ENCODE data around the gene CST5. TPM values are rescaled to one million over a fixed set of nuclear protein-coding genes. Genes with fewer than 3 reads are reported as not detected.
"Not testable (repeated sequence)": the region's sequence is repeated elsewhere in the genome, so short reads cannot be mapped to it uniquely, and the experiment has no call there.

Gene CST5
- polyA plus RNA-seq, 4 donors: 0.16 TPM; not detected in 3

GRCh38 chr20:23872065-23872464, 7.5 kb downstream of the CST5 start:
- FAIRE-seq (no peak), DNase-seq (no peak)
- 82 to 94% (median 90%) methylated on average over 1 of the region's 1 CpG for WGBS, 3 donors
- Histone ChIP-seq H3K36me3 (ENCODE audit: control insufficient read depth in 3 of 3, insufficient read depth in 2 of 3, low read depth in 1 of 3, low read length in 3 of 3) (no peaks in the 10 kb centered on the region), H3K27me3 (ENCODE audit: control insufficient read depth in 3 of 3, insufficient read depth in 3 of 3, low read length in 3 of 3) (peaks cover 0 to 4% (median 0%) of the 10 kb centered on the region in 3 donors), H3K4me3 (ENCODE audit: low read depth in 1 of 3, low read length in 3 of 3) (no peak overlapping the region), H3K27ac (ENCODE audit: low read depth in 1 of 3, low read length in 2 of 3) (no peak overlapping the region), H3K9me3 (ENCODE audit: control insufficient read depth in 2 of 2, insufficient read depth in 1 of 2, low read depth in 1 of 2, low read length in 1 of 2) (no peaks in the 10 kb centered on the region), H3K4me1 (ENCODE audit: control insufficient read depth in 3 of 3, insufficient read depth in 2 of 3, low read depth in 1 of 3, low read length in 2 of 3) (no peaks in the 10 kb centered on the region)

- no peak for FAIRE-seq
Measured at GRCh38 chr20:23870461-23870860, 9.1 kb downstream of the CST5 start.

GRCh38 chr20:23869520-23869919, 10.0 kb downstream of the CST5 start:
- Histone ChIP-seq H3K27me3 (ENCODE audit: control insufficient read depth in 3 of 3, insufficient read depth in 3 of 3, low read length in 3 of 3) (peaks cover 0 to 4% (median 0%) of the 10 kb centered on the region in 3 donors), H3K36me3 (ENCODE audit: control insufficient read depth in 3 of 3, insufficient read depth in 2 of 3, low read depth in 1 of 3, low read length in 3 of 3) (no peaks in the 10 kb centered on the region), H3K27ac (ENCODE audit: low read depth in 1 of 3, low read length in 2 of 3) (no peak overlapping the region), H3K4me1 (ENCODE audit: control insufficient read depth in 3 of 3, insufficient read depth in 2 of 3, low read depth in 1 of 3, low read length in 2 of 3) (no peaks in the 10 kb centered on the region), H3K9me3 (ENCODE audit: control insufficient read depth in 2 of 2, insufficient read depth in 1 of 2, low read depth in 1 of 2, low read length in 1 of 2) (no peaks in the 10 kb centered on the region), H3K4me3 (ENCODE audit: low read depth in 1 of 3, low read length in 3 of 3) (no peak overlapping the region)
- no peak for FAIRE-seq
- no peak for DNase-seq
- 43 to 71% (median 55%) methylated on average over 2 of the region's 2 CpGs for WGBS, 3 donors

More at GRCh38 chr20:23870461-23870860, 9.1 kb downstream of the CST5 start:
- Histone ChIP-seq H3K4me1 (ENCODE audit: control insufficient read depth in 3 of 3, insufficient read depth in 2 of 3, low read depth in 1 of 3, low read length in 2 of 3) (no peaks in the 10 kb centered on the region), H3K27ac (ENCODE audit: low read depth in 1 of 3, low read length in 2 of 3) (no peak overlapping the region), H3K9me3 (ENCODE audit: control insufficient read depth in 2 of 2, insufficient read depth in 1 of 2, low read depth in 1 of 2, low read length in 1 of 2) (no peaks in the 10 kb centered on the region), H3K27me3 (ENCODE audit: control insufficient read depth in 3 of 3, insufficient read depth in 3 of 3, low read length in 3 of 3) (peaks cover 0 to 4% (median 0%) of the 10 kb centered on the region in 3 donors), H3K4me3 (ENCODE audit: low read depth in 1 of 3, low read length in 3 of 3) (no peak overlapping the region), H3K36me3 (ENCODE audit: control insufficient read depth in 3 of 3, insufficient read depth in 2 of 3, low read depth in 1 of 3, low read length in 3 of 3) (no peaks in the 10 kb centered on the region)
- 24 to 34% (median 29%) methylated on average over 4 of the region's 4 CpGs for WGBS, 3 donors
- no peak for DNase-seq

- DNase-seq (no peak), FAIRE-seq (no peak)
- Histone ChIP-seq H3K36me3 (ENCODE audit: control insufficient read depth in 3 of 3, insufficient read depth in 2 of 3, low read depth in 1 of 3, low read length in 3 of 3) (no peaks in the 10 kb centered on the region), H3K27me3 (ENCODE audit: control insufficient read depth in 3 of 3, insufficient read depth in 3 of 3, low read length in 3 of 3) (peaks cover 0 to 4% (median 0%) of the 10 kb centered on the region in 3 donors), H3K9me3 (ENCODE audit: control insufficient read depth in 2 of 2, insufficient read depth in 1 of 2, low read depth in 1 of 2, low read length in 1 of 2) (no peaks in the 10 kb centered on the region), H3K27ac (ENCODE audit: low read depth in 1 of 3, low read length in 2 of 3) (no peak overlapping the region), H3K4me3 (ENCODE audit: low read depth in 1 of 3, low read length in 3 of 3) (no peak overlapping the region), H3K4me1 (ENCODE audit: control insufficient read depth in 3 of 3, insufficient read depth in 2 of 3, low read depth in 1 of 3, low read length in 2 of 3) (no peaks in the 10 kb centered on the region)
- WGBS, 3 donors: 37 to 43% (median 41%) methylated on average over 5 of the region's 5 CpGs
Measured at GRCh38 chr20:23868321-23868720, 11.2 kb downstream of the CST5 start.

GRCh38 chr20:23867152-23867776, 12.3 kb downstream of the CST5 start:
- DNase-seq: no peak
- Histone ChIP-seq H3K27me3 (ENCODE audit: control insufficient read depth in 3 of 3, insufficient read depth in 3 of 3, low read length in 3 of 3) (peaks cover 0 to 4% (median 0%) of the 10 kb centered on the region in 3 donors), H3K9me3 (ENCODE audit: control insufficient read depth in 2 of 2, insufficient read depth in 1 of 2, low read depth in 1 of 2, low read length in 1 of 2) (no peaks in the 10 kb centered on the region), H3K4me3 (ENCODE audit: low read depth in 1 of 3, low read length in 3 of 3) (no peak overlapping the region), H3K36me3 (ENCODE audit: control insufficient read depth in 3 of 3, insufficient read depth in 2 of 3, low read depth in 1 of 3, low read length in 3 of 3) (no peaks in the 10 kb centered on the region), H3K4me1 (ENCODE audit: control insufficient read depth in 3 of 3, insufficient read depth in 2 of 3, low read depth in 1 of 3, low read length in 2 of 3) (no peaks in the 10 kb centered on the region), H3K27ac (ENCODE audit: low read depth in 1 of 3, low read length in 2 of 3) (no peak overlapping the region)
- 42 to 58% (median 52%) methylated on average over 9 of the region's 9 CpGs for WGBS, 3 donors
- no peak for FAIRE-seq

- H3K9me3 ChIP-seq (ENCODE audit: control insufficient read depth in 2 of 2, insufficient read depth in 1 of 2, low read depth in 1 of 2, low read length in 1 of 2); H3K36me3 ChIP-seq (ENCODE audit: control insufficient read depth in 3 of 3, insufficient read depth in 2 of 3, low read depth in 1 of 3, low read length in 3 of 3); DNase-seq; H3K4me3 ChIP-seq (ENCODE audit: low read depth in 1 of 3, low read length in 3 of 3); H3K27ac ChIP-seq (ENCODE audit: low read depth in 1 of 3, low read length in 2 of 3); H3K4me1 ChIP-seq (ENCODE audit: control insufficient read depth in 3 of 3, insufficient read depth in 2 of 3, low read depth in 1 of 3, low read length in 2 of 3); H3K27me3 ChIP-seq (ENCODE audit: control insufficient read depth in 3 of 3, insufficient read depth in 3 of 3, low read length in 3 of 3); FAIRE-seq: not testable (repeated sequence)
- 57 to 63% (median 60%) methylated on average over 9 of the region's 10 CpGs for WGBS, 3 donors
Measured at GRCh38 chr20:23860771-23861170, 18.8 kb downstream of the CST5 start.

GRCh38 chr20:23857962-23858595, 21.5 kb downstream of the CST5 start:
- no peaks in the 10 kb centered on the region for H3K27me3 ChIP-seq (ENCODE audit: control insufficient read depth in 3 of 3, insufficient read depth in 3 of 3, low read length in 3 of 3)
- DNase-seq (no peak), FAIRE-seq (no peak)
- no peak overlapping the region for H3K27ac ChIP-seq (ENCODE audit: low read depth in 1 of 3, low read length in 2 of 3)
- no peaks in the 10 kb centered on the region for H3K9me3 ChIP-seq (ENCODE audit: control insufficient read depth in 2 of 2, insufficient read depth in 1 of 2, low read depth in 1 of 2, low read length in 1 of 2)
- no peak overlapping the region for H3K4me3 ChIP-seq (ENCODE audit: low read depth in 1 of 3, low read length in 3 of 3)
- H3K36me3 ChIP-seq (ENCODE audit: control insufficient read depth in 3 of 3, insufficient read depth in 2 of 3, low read depth in 1 of 3, low read length in 3 of 3): no peaks in the 10 kb centered on the region
- H3K4me1 ChIP-seq (ENCODE audit: control insufficient read depth in 3 of 3, insufficient read depth in 2 of 3, low read depth in 1 of 3, low read length in 2 of 3): no peaks in the 10 kb centered on the region
- 47 to 54% (median 48%) methylated on average over 8 to 9 of the region's 9 CpGs for WGBS, 3 donors

GRCh38 chr20:23856736-23857135, 22.8 kb downstream of the CST5 start:
- no peaks in the 10 kb centered on the region for H3K27me3 ChIP-seq (ENCODE audit: control insufficient read depth in 3 of 3, insufficient read depth in 3 of 3, low read length in 3 of 3)
- no peak overlapping the region for H3K27ac ChIP-seq (ENCODE audit: low read depth in 1 of 3, low read length in 2 of 3)
- H3K4me3 ChIP-seq (ENCODE audit: low read depth in 1 of 3, low read length in 3 of 3): no peak overlapping the region
- FAIRE-seq (no peak), DNase-seq (no peak)
- 71 to 79% (median 72%) methylated on average over 5 of the region's 5 CpGs for WGBS, 3 donors
- H3K9me3 ChIP-seq (ENCODE audit: control insufficient read depth in 2 of 2, insufficient read depth in 1 of 2, low read depth in 1 of 2, low read length in 1 of 2): no peaks in the 10 kb centered on the region
- H3K4me1 ChIP-seq (ENCODE audit: control insufficient read depth in 3 of 3, insufficient read depth in 2 of 3, low read depth in 1 of 3, low read length in 2 of 3): no peaks in the 10 kb centered on the region
- H3K36me3 ChIP-seq (ENCODE audit: control insufficient read depth in 3 of 3, insufficient read depth in 2 of 3, low read depth in 1 of 3, low read length in 3 of 3): no peaks in the 10 kb centered on the region

All from small intestine (tissue), 7 donors.